Fibroblast of pulmonary artery (primary cell): ENCODE measurements around the gene ATXN7L1.
A peak's percentile ranks its signal among the peaks of the same experiment; 100 is the strongest.

Experiments used
- DNase-seq: peaks from one replicate; pipeline ENCODE4 v3.0.0-alpha.2; 2010; ENCODE audit warnings: low read depth
- H3K4me3 ChIP-seq: replicated peaks from 2 replicates; pipeline ENCODE4 v1.5.1; 2011; ENCODE audit warnings: low read depth, mild to moderate bottlenecking, control low read depth, low read length, moderate library complexity
- TF ChIP-seq, protein P1 (sequence below): IDR thresholded peaks from 2 replicates; pipeline ENCODE4 v1.5.1; 2011; ENCODE audit warnings: mild to moderate bottlenecking, control low read depth, low read length, inconsistent platforms; ENCODE audit errors: missing control alignments

The ATXN7L1 gene

GRCh38 chr7:105799006-105799405 lies 77.4 kb downstream of the ATXN7L1 start:
- TF ChIP-seq, protein P1, sequence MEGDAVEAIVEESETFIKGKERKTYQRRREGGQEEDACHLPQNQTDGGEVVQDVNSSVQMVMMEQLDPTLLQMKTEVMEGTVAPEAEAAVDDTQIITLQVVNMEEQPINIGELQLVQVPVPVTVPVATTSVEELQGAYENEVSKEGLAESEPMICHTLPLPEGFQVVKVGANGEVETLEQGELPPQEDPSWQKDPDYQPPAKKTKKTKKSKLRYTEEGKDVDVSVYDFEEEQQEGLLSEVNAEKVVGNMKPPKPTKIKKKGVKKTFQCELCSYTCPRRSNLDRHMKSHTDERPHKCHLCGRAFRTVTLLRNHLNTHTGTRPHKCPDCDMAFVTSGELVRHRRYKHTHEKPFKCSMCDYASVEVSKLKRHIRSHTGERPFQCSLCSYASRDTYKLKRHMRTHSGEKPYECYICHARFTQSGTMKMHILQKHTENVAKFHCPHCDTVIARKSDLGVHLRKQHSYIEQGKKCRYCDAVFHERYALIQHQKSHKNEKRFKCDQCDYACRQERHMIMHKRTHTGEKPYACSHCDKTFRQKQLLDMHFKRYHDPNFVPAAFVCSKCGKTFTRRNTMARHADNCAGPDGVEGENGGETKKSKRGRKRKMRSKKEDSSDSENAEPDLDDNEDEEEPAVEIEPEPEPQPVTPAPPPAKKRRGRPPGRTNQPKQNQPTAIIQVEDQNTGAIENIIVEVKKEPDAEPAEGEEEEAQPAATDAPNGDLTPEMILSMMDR = no peak
- no peak overlapping the region for H3K4me3 ChIP-seq
- no peak for DNase-seq

- TF ChIP-seq, protein P1 = no peak
- DNase-seq = no peak
- no peak overlapping the region for H3K4me3 ChIP-seq
These were observed 78.7 kb downstream of the ATXN7L1 start for GRCh38 chr7:105797652-105798051.

DNA sequence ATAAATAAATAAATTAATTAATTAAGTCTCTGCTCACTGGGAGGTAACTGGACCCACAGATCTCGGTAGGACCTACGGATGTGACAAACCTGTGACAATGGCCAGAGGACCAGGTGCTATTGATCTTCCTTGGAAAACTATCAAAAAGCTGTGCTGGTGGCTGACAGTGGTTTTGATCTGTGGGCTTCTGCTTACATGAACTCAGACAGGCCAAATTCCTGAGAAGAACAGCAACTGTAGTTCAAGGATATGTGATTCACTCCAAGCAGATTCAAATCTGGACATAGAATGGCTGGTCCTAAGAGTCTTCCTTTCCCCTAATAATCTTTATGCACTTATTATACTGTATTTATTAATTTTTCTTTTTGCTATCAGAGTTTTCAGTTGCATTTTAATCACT lies 80.0 kb downstream of the ATXN7L1 start:
- no peak overlapping the region for H3K4me3 ChIP-seq
- TF ChIP-seq, protein P1 = no peak
- DNase-seq = no peak

DNA sequence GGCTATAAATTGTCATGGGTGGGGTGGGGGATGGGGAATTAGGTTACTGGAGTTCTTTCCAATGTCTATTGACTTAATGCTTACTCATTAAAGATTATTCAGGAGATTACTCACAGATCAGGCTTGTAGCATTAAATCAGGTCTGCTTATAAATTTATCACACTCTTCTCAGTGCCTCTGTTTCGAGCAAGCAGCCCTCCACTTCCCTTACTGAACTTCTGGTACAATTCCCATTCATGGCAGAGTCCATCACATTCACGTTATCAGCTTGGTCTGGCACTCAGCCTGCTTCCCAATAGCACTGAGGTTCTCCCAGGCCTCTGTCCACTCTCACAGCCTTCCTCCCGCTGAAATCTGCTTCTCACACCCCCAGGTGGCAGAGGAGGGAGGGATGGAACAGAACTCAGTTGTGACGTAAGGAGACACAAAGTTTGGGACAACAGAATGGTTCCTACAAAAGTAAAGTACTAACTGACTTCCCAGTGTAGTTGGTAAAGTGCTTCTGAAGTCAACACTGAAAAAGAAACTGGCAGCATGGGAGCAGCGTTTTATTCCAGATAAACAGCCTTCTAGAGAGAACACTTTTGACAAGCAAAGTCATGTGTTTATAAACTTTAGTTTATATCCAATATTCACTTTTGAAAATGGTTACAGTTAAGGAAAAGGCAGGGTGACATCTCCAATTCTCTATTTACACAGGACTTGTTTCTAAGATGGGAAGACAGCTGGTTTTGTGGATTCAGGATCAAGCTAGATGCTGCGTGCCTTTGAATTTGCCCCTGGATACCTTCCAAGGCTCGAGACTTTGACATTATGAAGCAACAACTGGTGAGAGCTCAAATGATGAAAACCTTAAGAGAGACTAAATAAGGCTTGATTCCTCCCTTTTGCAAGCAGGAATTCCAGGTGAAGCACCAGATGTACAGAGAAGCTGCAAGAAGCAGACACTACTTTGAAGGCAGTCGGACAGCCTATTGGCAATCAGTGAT lies 81.4 kb downstream of the ATXN7L1 start:
- no peak overlapping the region for H3K4me3 ChIP-seq
- DNase-seq = peak; percentile 81

DNA sequence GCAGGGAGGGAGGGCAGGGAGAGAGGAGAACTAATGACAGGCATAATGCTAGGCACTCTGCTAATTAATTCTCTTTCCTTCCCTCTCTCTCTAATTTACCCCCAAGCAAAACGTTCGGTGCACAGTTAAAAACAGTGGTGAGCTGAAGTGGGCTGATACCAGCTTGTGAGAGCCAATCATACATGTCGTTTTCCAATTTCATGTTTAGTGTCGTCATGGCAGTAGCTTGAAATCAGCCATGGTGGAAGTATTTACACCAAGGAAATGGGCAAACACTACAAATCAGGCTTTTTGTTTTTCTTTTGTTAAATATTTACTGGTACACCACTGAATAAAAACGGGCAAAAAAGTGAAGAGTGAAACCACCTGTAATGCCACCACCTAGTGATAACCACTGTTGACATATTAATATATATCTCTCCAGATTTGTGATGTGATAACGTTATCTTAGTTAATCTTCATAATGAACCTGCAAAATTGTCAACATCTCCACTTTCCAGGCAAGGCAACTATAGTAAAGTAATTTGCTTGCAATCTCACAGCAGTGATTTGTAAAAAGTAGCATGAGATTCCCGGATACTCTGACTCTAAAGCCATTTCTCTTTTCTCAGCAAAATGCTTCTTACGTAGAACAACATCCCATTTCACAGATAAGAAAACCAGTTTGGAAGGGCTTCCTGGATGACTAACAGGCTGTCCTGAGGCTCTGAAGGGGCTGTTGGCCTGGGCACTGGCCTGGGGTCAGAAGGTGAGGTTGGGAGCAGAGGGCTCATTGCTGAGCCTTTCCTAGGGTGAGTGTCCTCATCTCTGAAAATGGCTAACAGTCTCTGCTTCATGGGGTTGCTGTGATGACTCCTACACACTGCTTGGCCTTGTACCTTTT lies 83.7 kb downstream of the ATXN7L1 start:
- TF ChIP-seq, protein P1 = no peak
- H3K4me3 ChIP-seq = no peak overlapping the region
- peak; percentile 22 for DNase-seq

More for the DNA sequence above, 81.4 kb downstream of the ATXN7L1 start:
- TF ChIP-seq, protein P1 = no peak

- TF ChIP-seq, protein P1 = no peak
- H3K4me3 ChIP-seq = no peak overlapping the region
- DNase-seq = no peak
These were observed 84.5 kb downstream of the ATXN7L1 start for GRCh38 chr7:105791926-105792325.
